SK-N-SH (cell line): Measurements from ENCODE around the gene AHCTF1. TPM values are rescaled to one million over a fixed set of nuclear protein-coding genes. Genes with fewer than 3 reads are reported as not detected.

Experiments used
- CTCF ChIA-PET: fragments of 300-600, 350-600 bp; formaldehyde crosslinking; extraction: SDS; loops from one replicate; lab custom pipeline; 2021; lab: Yijun Ruan, JAX
- POLR2A ChIA-PET: fragments of 350-600 bp; sonication (Branson Sonifier 250); formaldehyde crosslinking; extraction: SDS; loops from one replicate; lab custom pipeline; 2020; ENCODE audit warnings: antibody characterized with exemption, inconsistent platforms; lab: Yijun Ruan, JAX
- DNase-seq: peaks from one replicate; pipeline ENCODE4 v3.0.0; 2012
- H2AFZ ChIP-seq: fragments of 200-600 bp; sonication (generic); 2 replicates; pipeline ENCODE4 v1.8.1; 2016; ENCODE audit warnings: antibody characterized with exemption, mild to moderate bottlenecking, low read depth
- H3F3A ChIP-seq: fragments of 200-600 bp; sonication (generic); replicated peaks from 2 replicates; pipeline ENCODE3; 2016; ENCODE audit warnings: antibody characterized with exemption, mild to moderate bottlenecking; ENCODE audit not compliant: insufficient read depth
- H3K27ac ChIP-seq, 2 experiments: fragments of 200-500 bp in 1 of 2; fragments of 200-600 bp in 1 of 2; sonication (Bioruptor generic) in 1 of 2; sonication (generic), shearing (Covaris generic) in 1 of 2; 2 replicates each; pipeline versions ENCODE4 v1.5.1 to v1.6.1; 2014 to 2016; ENCODE audit warnings: low read depth in 2 of 2, inconsistent platforms in 1 of 2, low read length in 1 of 2, mild to moderate bottlenecking in 1 of 2, mixed read lengths in 1 of 2
- H3K27me3 ChIP-seq: fragments of 200-600 bp; sonication (generic), shearing (Covaris generic); 2 replicates; pipeline ENCODE4 v1.6.1; 2016; ENCODE audit warnings: mixed run types; ENCODE audit not compliant: insufficient read depth
- H3K36me3 ChIP-seq, 2 experiments: fragments of 200-500 bp in 1 of 2; fragments of 200-600 bp in 1 of 2; sonication (Bioruptor generic) in 1 of 2; sonication (generic) in 1 of 2; replicated peaks in 1 of 2; 2 replicates each; pipeline versions ENCODE3 to v1.5.1; 2014 to 2016; ENCODE audit warnings: low read length in 1 of 2, mild to moderate bottlenecking in 1 of 2; ENCODE audit not compliant: insufficient read depth in 2 of 2, control insufficient read depth in 1 of 2
- H3K4me1 ChIP-seq, 2 experiments: fragments of 200-500 bp in 1 of 2; fragments of 200-600 bp in 1 of 2; sonication (Bioruptor generic) in 1 of 2; sonication (generic), shearing (Covaris generic) in 1 of 2; 2 replicates each; pipeline versions ENCODE4 v1.5.1 to v1.6.1; 2014 to 2016; ENCODE audit warnings: low read depth in 1 of 2, low read length in 1 of 2, mixed run types in 1 of 2; ENCODE audit not compliant: insufficient read depth in 2 of 2, control insufficient read depth in 1 of 2
- H3K4me2 ChIP-seq: fragments of 200-600 bp; sonication (generic), shearing (Covaris generic); 2 replicates; pipeline ENCODE4 v1.6.1; 2017; ENCODE audit warnings: mixed run types
- H3K4me3 ChIP-seq, 2 experiments: fragments of 200-500 bp in 1 of 2; fragments of 200-600 bp in 1 of 2; sonication (Bioruptor generic) in 1 of 2; sonication (generic), shearing (Covaris generic) in 1 of 2; 2 replicates each; pipeline versions ENCODE4 v1.5.1 to v1.8.1; 2014 to 2016; ENCODE audit warnings: low read depth in 2 of 2, inconsistent platforms in 1 of 2, low read length in 1 of 2, mild to moderate bottlenecking in 1 of 2, mixed read lengths in 1 of 2, moderate library complexity in 1 of 2
- H3K79me2 ChIP-seq: fragments of 200-600 bp; sonication (generic); 2 replicates; pipeline ENCODE4 v1.8.1; 2017; ENCODE audit warnings: mild to moderate bottlenecking; ENCODE audit not compliant: insufficient read depth
- H3K9ac ChIP-seq: fragments of 200-600 bp; sonication (generic); 2 replicates; pipeline ENCODE4 v1.6.1; 2017; ENCODE audit warnings: mixed run types
- H3K9me2 ChIP-seq: fragments of 200-600 bp; sonication (generic); 2 replicates; pipeline ENCODE4 v1.6.1; 2017; ENCODE audit warnings: mixed run types
- H3K9me3 ChIP-seq: fragments of 200-600 bp; sonication (generic); 2 replicates; pipeline ENCODE4 v1.6.1; 2017; ENCODE audit warnings: mixed run types, mild to moderate bottlenecking, moderate library complexity
- H4K20me1 ChIP-seq: fragments of 200-600 bp; sonication (generic); 2 replicates; pipeline ENCODE4 v1.6.1; 2017; ENCODE audit warnings: mild to moderate bottlenecking, mixed run types; ENCODE audit not compliant: insufficient read depth
- CHD2 ChIP-seq: fragments of 150-350 bp; IDR thresholded peaks from 2 replicates; pipeline ENCODE4 v1.6.1; 2018; ENCODE audit warnings: low read length; ENCODE audit not compliant: partially characterized antibody
- FOXM1 ChIP-seq: IDR thresholded peaks from 2 replicates; pipeline ENCODE4 v1.4.0; 2012; ENCODE audit warnings: low read depth, mild to moderate bottlenecking
- GATA2 ChIP-seq: sonication (generic); formaldehyde crosslinking; IDR thresholded peaks from 2 replicates; pipeline ENCODE4 v1.5.0; 2020; ENCODE audit warnings: mild to moderate bottlenecking, missing genetic modification reagents
- JUND ChIP-seq: IDR thresholded peaks from 2 replicates; pipeline ENCODE4 v1.4.0; 2012
- MAX ChIP-seq: IDR thresholded peaks from 2 replicates; pipeline ENCODE4 v1.4.0; 2012; ENCODE audit warnings: low read depth
- MXI1 ChIP-seq: IDR thresholded peaks from 2 replicates; pipeline ENCODE4 v1.6.1; 2012; ENCODE audit warnings: mild to moderate bottlenecking, low read depth, low read length, improper control_type of control experiment
- POLR2AphosphoS5 ChIP-seq: IDR thresholded peaks from 2 replicates; pipeline ENCODE4 v1.6.1; 2012; ENCODE audit warnings: low read depth, low read length
- RCOR1 ChIP-seq: fragments of 150-350 bp; IDR thresholded peaks from 2 replicates; pipeline ENCODE4 v1.6.1; 2017; ENCODE audit warnings: antibody characterized with exemption, low read length
- REST ChIP-seq: IDR thresholded peaks from 2 replicates; pipeline ENCODE4 v1.6.1; 2012; ENCODE audit warnings: mild to moderate bottlenecking, low read depth, low read length, moderate library complexity
- SMC3 ChIP-seq: IDR thresholded peaks from 2 replicates; pipeline ENCODE4 v1.6.1; 2012; ENCODE audit warnings: low read depth, low read length, improper control_type of control experiment
- USF1 ChIP-seq: IDR thresholded peaks from 2 replicates; pipeline ENCODE4 v1.4.0; 2012; ENCODE audit warnings: low read depth, borderline replicate concordance
- USF2 ChIP-seq: fragments of 150-350 bp; IDR thresholded peaks from 2 replicates; pipeline ENCODE4 v1.6.1; 2017; ENCODE audit warnings: antibody characterized with exemption, low read length, low read depth, borderline replicate concordance
- YY1 ChIP-seq: IDR thresholded peaks from 2 replicates; pipeline ENCODE4 v1.4.0; 2012; ENCODE audit warnings: low read depth, mild to moderate bottlenecking
- WGBS: methylation state at CpG from one replicate; pipeline ENCODE4 v1.1.6; 2017; ENCODE audit warnings: low lambda C conversion rate; 5-methylcytosine and 5-hydroxymethylcytosine counted together
- polyA plus RNA-seq, 3 experiments: library from polyadenylated mRNA; depleted of rRNA; stranded (reverse); fragments of >200 nt; gene quantifications; 2 replicates each; pipeline ENCODE4 v1.2.3, GENCODE V29; 2012

AHCTF1 gene
- polyA plus RNA-seq, 1 of the 3 experiments (the other 2 are of a cell fraction): 8.5 TPM

- Histone ChIP-seq H3K27me3 (no peaks in the 10 kb centered on the region), H3K27ac (no peak overlapping the region), H2AFZ (no peak overlapping the region), H3K9ac (no peak overlapping the region), H3K9me3 (no peaks in the 10 kb centered on the region), H3K4me3 (no peak overlapping the region), H3F3A (no peaks in the 10 kb centered on the region), H4K20me1 (no peaks in the 10 kb centered on the region), H3K36me3 (no peaks in the 10 kb centered on the region), H3K4me1 (peaks cover 0 to 5% of the 10 kb centered on the region in 2 experiments; a peak in 2 of 4 replicates), H3K4me2 (no peak overlapping the region), H3K9me2 (no peaks in the 10 kb centered on the region), H3K79me2 (no peaks in the 10 kb centered on the region)
- TF ChIP-seq MXI1: no peak
- no peak for TF ChIP-seq JUND
- TF ChIP-seq POLR2AphosphoS5: no peak
- TF ChIP-seq SMC3: no peak
- no peak for TF ChIP-seq CHD2
- TF ChIP-seq USF2: no peak
- no peak for TF ChIP-seq FOXM1
- TF ChIP-seq USF1: no peak
- TF ChIP-seq GATA2: no peak
- no peak for TF ChIP-seq REST
- no peak for TF ChIP-seq RCOR1
- no peak for TF ChIP-seq MAX
- no peak for TF ChIP-seq YY1
- no peak for DNase-seq
- ChIA-PET CTCF (no interaction called here), POLR2A (interaction anchor here (0.6 to 0.8 kb wide), 2 partner anchors 139 to 257 kb away, joined by 3 read pairs; partner anchors contain the start of gene AHCTF1)
- 61% methylated on average over 5 of the region's 6 CpGs for WGBS
These were observed 138.3 kb downstream of the AHCTF1 start for GRCh38 chr1:246793356-246793896.
